Activated effector memory CD4-positive, alpha-beta T cell treated with anti-CD3 and anti-CD28 coated beads, Interleukin-2, amount 50 U/mL, for 16 hours (primary cell): ENCODE results near the gene PDE4A.
"Not testable (repeated sequence)": the region's sequence is repeated elsewhere in the genome, so short reads cannot be mapped to it uniquely, and the experiment has no call there.

Experiments used
- DNase-seq: peaks from one replicate; pipeline ENCODE4 v3.0.0-alpha.2; 2020

Gene PDE4A

DNA sequence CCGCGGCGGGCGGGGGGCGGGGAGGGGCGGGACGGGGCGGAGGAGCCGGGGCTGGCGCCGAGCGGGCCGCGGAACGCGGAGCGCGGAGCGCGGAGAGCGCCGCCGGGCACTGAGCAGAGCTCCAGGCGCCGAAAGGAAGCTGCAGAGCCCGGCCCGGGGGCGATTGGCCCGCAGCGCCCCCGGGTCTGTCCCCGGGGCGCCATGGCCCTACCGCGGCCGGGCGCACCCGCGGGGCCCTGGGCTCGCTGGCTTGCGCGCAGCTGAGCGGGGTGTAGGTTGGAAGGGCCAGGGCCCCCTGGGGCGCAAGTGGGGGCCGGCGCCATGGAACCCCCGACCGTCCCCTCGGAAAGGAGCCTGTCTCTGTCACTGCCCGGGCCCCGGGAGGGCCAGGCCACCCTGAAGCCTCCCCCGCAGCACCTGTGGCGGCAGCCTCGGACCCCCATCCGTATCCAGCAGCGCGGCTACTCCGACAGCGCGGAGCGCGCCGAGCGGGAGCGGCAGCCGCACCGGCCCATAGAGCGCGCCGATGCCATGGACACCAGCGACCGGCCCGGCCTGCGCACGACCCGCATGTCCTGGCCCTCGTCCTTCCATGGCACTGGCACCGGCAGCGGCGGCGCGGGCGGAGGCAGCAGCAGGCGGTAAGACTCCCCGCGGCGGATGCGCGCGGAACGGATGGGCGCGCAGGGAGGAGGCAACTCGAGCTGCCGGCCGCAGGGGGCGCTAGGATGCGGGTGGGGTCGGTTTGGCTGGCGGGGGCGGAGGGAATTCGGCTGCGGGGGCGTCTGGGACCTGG lies at the start of gene PDE4A:
PDE4A (plus strand) TSS at position 95 of the 796 bp plus-strand sequence; CDS start at position 322, 227 bp downstream.
- peak; percentile 82 for DNase-seq

DNA sequence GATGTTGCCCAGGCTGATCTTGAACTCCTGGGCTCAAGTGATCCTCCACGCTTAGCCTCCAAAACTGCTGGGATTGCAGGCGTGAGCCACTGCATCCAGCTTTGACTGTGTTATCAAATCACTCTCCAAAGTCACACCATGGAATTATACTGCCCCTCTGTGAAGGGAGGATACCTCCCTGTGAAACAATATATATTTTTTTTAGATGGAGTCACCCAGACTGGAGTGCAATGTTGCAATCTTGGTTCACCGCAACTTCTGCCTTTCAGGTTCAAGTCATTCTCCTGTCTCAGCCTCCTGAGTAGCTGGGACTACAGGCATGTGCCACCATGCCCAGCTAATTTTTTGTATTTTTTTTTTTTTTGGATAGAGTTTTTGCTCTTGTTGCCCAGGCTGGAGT lies 47.6 kb upstream of the PDE4A start:
- no peak for DNase-seq

DNA sequence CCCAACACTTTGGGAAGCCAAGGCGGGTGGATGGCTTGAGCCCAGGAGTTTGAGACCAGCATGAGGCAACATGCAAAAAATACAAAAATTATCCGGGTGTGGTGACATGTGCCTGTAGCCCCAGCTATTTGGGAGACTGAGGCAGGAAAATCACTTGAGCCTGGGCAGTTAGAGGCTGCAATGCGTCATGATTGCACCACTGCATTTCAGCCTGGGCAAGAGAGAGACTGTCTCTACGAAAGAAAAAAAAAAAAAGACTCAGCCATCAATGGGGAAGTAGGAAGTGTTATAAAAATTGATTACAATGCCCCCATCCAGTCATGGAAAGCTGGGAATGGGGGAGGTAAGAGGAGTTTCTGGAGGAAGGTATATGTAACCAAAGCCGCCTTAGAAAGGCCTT lies 45.4 kb upstream of the PDE4A start:
- DNase-seq = no peak

DNA sequence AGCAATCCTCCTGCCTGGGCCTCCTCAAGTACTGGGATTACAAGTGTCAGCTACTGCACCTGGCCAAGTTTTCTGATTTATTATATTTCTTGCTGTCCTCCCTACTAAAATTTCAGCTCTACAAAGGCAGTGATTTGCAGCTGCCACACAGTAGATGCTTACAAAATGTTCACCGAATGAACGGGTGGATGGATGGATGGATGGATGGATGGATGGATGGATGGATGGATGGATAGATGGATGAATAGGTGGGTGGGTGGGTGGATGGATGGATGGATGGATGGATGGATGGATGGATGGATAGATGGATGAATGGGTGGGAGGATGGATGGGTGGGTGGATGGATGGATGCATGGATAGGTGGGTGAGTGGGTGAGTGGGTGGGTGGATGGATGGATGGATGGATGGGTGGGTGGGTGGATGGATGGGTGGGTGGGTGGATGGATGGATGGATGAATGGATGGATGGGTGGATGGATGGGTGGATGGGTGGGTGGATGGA lies 43.1 kb upstream of the PDE4A start:
- not testable (repeated sequence) for DNase-seq

DNA sequence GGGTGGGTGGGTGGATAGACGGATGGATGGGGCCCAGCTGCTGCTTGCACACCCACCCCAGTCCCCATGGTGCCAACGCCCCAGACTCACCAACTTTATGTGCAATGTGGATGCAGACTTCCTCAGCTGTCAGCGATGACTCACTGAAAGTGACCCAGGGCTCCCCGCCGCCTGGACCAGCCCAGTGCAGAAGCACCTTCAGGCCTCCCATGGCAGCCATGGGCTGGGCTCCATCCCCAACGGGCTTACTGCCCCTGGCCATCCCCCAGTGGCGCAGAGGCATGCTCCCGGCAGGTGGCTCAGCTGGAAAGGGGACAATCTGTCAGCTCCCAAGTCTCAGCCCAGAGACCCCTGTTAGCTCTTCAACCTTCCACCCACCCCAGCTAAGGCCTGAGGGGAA lies 42.2 kb upstream of the PDE4A start:
- no peak for DNase-seq

DNA sequence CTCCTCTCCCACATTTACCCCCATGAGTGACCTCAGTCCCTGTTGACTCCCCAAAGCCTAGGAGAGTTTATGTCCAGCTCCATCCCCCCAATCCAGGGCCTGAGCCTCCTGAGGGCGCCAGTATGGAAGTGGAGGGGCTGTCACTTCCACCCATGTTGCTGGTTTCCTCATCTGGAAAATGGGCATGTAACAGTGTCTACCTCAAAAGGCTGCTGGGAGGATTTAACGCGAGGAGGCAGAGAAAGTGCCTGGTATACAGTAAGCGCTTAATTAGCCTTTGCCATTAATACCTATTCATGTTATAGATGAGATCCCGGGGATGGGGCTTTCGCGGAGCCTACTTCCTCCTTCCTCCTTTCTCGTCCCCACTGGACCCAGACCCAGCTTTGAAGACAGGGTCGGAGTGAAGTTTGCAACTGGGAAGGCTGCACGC lies 40.4 kb upstream of the PDE4A start:
- no peak for DNase-seq

DNA sequence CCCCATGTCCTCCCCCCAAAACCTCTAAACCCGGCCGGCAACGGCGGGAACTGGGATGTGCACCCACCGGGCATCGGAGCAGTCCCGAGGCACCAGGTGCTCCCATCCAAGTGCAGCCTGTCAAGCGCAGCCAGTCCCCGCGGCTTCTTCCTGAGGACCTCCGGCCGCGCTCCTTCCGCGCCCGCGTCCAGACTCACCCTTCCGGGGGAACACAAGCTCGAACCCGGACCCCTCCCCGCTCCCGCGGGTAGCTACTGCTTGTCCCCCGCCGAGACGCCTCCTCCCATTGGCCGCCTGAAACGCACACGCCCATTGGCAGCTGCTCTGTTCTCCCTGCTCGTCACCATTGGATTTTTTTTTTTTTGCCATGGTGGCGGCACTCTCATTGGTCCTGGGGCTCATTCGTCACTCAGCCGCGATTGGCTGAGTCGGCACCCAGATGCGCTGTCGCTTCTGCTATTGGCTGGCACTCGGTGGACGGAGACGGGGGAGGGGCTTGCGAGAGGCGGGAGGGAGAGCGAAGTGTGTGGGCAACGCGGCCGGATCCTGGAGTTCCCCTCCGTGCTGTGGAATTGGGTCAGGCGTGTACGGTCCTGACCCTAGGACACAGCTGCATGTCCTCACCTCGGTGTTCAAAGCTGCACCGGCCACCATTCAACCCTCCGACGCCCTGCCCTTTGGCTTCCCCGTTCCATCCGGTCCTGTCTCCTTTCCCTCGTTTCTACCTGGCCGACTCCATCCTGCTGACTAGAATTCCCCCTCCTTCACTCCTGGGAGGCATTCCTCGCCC lies 39.8 kb upstream of the PDE4A start, which contains the start of gene TYK2:
TYK2 (minus strand) TSS at position 260 of the 790 bp plus-strand sequence. CDS start 2,166 bp downstream, outside the sequence.
- DNase-seq = peak; percentile 97

DNA sequence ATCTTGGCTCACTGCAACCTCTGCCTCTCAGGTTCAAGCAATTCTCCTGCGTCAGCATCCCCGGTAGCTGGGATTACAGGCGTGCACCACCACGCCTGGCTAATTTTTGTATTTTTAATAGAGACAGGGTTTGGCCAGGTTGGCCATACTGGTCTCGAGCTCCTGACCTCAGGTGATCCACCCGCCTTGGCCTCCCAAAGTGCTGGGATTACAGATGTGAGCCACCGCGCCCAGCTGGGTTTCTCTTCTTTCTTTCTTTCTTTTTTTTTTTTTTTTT lies 37.2 kb upstream of the PDE4A start:
- not testable (repeated sequence) for DNase-seq

DNA sequence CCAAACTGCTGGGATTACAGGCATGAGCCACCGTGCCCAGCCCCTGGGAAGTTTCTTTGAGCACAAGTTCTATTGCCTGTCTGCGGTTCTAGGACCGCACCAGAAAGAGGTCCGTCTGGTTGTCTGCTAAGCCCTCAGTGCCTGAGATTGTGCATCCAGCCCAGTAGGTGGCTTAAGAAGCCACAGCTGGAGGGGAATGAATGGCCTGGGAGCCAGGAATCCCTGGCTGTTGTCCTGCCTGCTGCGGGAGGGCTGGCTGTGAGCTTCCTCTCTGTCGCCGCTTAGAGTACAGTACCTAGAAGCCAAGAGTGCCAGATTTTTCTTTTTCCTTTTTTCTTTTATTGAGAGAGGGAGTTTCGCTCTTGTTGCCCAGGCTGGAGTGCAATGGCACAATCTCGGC lies 35.8 kb upstream of the PDE4A start:
- no peak for DNase-seq

DNA sequence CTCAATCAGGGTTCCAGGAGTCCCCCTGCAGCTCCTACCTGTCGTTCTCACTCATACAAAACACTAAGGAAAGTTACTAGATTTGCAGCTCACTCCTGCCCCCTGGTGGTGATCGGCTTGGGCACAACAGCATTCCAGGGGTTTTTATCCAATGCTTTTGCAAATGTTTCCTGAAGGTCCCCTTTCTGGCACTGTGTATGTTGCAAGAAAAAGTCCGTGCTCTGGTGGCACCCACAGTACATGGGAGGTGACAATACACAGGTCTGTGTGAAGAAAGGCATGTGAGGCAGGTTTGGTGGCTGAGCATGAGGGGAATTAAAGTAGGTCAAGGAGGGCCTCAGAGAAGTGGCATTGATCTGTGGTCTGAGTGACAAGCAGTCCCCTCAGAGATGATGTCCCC lies 31.4 kb upstream of the PDE4A start:
- DNase-seq = peak; percentile 94

DNA sequence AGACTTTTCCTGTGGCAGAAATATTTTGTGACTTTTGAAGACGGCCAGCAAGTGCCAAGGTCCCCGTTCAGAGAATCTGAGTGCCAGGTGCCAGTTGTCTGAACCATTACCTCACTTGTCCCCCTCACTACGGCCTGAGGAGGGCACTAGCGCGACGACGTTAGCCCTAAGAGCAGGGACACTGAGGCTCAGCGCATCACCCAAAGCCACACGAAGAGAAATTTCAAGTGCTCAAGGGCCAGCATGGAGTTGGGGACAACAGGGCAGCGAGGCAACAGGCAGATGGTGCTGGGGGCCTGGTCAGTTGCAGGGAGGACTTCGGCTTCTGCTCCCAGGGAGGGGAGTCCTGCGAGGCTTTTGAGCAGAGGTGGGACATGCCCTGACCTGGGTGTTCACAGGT lies 30.5 kb upstream of the PDE4A start:
- peak; percentile 66 for DNase-seq

DNA sequence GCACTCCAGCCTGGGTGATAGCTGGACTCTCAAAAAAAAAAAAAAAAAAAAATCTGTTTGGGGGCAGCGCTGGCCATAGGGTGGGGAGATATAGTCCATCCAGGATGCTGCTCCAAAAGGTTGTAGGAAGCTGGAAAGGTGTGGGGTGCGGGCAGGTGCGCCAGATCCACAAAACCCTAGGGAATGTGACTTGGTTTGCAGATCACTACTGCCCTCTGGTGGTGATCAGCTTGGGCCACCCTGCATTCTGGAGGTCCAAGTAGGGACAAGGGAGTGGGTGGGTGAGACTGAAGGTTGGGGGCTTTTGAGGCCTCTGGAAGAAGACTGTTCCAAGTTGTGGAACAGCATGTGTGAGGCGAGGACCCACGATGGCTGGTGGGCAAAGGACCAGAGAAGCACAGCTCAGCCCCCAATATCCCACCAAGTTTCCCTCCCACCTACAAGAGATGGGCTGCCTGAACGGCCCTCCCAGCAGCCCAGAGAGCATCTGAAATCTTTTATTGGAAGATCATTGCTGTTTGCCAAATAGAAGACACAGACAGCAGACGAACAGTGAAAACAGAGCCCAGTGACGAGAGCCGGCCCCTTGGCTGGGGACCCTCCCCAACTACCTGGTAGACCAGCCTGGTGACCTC lies 29.6 kb upstream of the PDE4A start:
- DNase-seq = peak; percentile 86

DNA sequence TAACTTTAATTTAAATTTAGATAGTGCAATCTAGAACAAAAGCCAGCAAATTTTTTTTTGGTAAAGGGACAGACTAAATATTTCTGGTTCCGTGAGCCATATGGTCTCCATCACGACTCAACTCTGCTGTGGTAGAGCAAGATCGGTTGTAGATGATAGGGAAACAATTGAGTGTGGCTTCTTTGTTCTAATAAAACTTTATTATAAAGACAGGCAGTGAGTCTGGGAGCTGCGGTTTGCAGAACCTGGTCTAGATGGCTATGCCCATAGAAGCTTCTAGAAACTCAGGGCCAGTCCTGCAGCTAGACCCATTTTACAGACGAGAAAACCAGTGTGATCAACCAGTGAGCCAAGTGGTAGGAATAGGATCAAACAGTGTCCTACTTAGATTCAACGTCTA lies 28.2 kb upstream of the PDE4A start:
- no peak for DNase-seq

DNA sequence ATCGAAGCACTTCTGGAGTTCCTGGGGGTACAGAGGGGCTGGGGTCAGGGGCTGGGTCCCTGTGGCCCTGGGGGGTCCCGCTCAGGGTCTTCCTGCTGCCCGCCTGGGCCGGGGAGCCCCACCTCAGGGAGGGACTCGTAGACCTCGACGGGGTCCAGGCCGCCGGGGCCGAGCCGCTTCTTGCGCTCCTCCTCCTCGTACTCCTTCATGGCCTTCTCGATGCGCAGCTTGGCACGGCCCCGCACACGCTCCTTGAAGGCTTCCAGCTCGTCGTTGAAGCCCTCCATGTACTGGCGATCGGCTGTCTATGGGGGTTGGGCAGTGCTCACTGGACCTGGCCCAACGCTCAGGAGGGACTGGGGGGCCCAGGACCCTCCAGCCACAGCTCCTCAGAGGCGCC lies 27.2 kb upstream of the PDE4A start:
- no peak for DNase-seq

DNA sequence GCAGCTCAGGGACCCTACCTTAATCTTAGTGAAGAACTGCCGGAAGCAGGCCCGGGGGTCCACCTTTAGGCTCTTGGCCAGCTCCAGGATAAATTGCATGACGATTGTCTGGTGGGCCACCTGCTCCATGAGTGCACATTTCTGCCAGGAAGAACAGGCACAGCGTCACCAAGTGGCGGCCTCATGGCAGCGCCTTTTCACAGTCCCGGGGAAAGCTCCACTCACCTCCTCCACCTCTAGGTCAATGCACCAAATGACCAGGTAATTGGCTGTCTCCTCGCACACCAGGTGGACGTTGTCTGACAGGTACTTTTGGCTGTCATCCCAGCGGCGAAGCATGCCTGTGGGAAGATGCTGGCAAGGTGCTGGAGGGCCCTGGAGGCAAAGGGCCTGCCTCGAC lies 25.3 kb upstream of the PDE4A start:
- DNase-seq = no peak

DNA sequence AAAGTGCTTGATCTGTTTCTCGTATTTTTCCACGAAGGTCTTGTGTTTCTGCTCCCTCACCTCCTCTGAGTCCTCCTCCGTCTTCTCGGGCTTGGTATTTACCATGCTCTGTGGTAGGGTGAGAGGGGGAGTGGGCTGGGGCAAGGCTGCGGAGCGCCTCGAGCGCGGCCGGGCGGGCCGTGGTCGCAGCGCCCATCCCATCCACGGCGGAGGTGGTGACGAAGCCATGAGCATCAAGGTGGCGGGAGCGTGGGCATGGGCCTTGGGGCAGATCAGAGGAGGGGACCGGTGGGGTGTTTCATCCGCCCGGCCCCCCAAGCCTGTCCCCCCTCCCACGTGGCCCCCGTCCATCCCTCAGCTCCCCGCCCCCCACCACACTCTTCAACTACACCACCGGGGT lies 24.9 kb upstream of the PDE4A start:
- DNase-seq = no peak

DNA sequence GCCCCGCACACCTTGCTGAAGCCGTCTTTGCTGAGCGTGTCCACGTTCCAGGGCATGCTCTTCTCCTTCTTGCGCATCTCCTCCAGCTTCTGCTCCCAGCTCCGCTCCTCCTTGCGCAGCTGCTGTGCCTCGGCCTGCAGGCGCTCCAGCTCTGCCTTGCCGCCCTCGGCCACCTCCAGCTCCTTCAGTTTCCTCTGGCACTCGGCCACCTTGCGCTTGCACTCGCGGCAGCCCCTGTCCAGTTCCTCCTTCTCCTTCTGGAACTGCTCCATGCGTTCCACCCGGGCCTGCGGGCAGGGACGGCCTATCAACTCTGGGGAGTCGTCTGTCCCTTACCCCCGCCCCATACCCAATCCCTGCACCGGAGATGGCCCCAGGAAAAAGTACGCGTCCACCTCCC lies 24.4 kb upstream of the PDE4A start:
- DNase-seq = no peak

DNA sequence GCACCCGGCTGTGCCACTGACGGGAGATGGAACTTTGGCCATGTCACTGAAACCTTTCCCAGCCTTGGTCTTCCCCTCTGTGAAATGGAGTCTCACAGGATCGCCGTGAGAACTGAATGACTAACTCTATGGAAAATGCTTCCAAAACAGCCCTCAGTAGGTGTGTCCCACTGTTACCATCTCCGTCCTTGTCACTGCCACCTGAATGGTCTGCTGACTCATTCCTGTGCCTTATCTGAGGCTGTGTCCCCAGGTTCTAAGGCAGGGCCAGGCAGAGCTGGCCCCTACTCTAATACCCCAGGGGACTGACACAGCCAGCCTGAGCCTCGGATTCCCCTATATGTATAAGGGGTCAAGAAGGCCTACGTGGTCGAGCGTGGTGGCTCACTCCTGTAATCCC lies 21.5 kb upstream of the PDE4A start:
- no peak for DNase-seq

DNA sequence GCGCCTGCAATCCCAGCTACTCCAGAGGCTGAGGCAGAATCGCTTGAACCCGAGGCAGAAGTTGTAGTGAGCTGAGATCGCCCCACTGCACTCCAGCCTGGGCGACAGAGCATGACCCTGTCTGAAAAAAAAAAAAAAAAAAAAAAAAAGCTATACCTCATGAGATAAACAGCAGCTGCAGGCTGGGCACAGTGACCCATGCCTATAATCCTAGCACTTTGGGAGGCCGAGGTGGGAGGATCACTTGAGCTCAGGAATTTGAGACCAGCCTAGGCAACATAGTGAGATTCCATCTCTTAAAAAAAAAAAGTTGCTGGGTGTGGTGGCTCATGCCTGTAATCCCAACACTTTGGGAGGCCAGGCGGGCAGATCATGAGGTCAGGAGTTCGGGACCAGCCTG lies 21.0 kb upstream of the PDE4A start:
- DNase-seq = not testable (repeated sequence)

DNA sequence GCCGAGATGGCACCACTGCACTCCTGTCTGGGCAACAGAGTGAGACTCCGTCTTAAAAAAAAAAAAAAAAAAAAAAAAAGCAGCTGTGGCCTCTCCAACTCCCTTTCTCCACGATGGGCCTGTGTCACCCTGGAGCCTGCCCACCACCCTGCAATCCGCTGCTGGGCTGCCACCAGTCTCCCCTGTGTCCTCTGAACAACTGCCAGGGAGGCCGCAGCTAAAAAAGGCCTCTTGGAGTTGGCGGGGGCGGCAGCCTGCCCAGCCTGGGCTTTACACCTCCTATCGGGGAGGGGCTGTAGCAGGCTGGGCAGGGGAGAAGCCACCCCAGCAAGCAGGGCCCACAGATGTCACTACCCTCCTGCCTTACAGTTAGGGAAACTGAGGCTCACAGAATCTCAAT lies 20.5 kb upstream of the PDE4A start:
- DNase-seq = no peak

DNA sequence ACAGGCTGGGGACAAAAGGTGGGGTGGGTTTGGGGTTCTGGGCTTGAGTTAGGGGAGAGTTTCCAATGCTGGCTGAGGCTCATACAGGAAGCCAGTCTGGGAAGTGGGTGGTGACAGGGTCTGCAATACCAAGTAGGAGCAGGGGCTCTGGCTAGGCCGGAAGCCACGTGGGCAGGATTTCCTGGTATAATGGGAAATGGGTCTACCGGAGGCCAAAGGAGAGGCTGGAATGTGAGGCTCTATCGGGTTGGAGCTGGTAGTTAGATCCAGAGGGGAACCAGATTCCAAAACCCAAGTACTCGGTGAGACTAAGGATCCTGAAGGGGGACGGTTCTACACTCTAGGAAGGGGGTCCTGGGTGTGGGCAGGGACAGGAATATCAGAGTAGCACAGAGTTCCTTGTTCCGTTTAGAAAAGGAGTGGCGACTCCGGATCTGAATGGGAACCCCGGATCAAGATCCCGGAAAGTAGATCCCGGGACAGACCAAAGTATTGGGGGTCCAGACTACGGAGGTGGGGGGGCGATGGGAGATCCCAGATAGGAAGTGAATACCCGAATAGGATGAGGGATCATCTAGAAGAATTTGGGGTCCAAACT lies 17.8 kb upstream of the PDE4A start:
- peak; percentile 77 for DNase-seq

DNA sequence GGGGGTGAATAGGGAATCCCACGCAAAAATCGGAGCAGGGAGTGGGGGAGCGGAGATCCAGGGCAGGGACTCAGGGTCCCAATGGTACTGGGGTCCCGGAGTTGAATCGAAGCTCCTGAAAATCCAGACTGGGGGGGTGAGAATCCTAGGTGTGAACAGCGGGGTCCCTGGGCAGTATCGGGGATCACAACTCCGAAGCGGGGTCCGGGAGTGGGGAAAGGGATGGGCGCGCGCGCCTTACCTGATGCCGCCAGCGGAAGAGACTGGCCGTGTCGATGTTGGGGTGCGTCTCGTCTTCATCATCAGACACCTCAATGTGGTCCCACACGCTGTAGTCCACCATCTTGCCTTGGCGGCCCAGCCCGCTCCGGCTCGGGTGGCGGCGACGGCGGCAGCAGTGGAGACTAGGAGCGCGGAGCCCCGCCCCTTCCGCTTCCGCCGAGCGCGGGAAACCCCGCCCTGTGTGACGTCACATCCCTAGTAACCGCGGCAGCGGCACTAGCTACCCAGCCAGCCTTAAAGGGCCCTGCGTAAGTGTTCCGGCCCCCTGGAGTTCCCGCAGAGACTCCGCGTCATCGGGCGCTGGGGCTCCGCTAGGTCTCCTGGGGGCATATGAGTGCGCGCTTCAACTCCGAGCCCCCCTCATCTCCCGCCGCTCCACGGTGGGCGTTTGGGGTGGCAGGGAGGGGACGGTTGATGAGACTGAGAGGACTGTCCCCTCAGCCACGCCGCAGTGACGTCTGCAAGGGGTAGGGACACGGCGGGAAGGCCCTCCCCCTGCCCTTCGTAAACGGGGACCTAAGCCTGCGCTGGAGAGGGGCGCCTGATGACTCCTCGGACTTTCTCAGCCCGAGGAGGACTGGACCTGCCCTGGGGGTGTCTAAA lies 17.0 kb upstream of the PDE4A start, which contains the start of gene CDC37:
CDC37 (minus strand) TSS at position 406 of the 885 bp plus-strand sequence; CDS start at position 343, 63 bp downstream.
- peak; percentile 99 for DNase-seq
